Lung (tissue), 12 donors: ENCODE measurements around the gene ASIC2. TPM values are rescaled to one million over a fixed set of nuclear protein-coding genes. Genes with fewer than 3 reads are reported as not detected.

ENCODE experiments used
- ATAC-seq: fragments of 200-7000 bp; cut with Tn5 transposase; one replicate; pipeline ENCODE4 v1.9.1; 2020; ENCODE audit warnings: moderate number of reproducible peaks; ENCODE audit not compliant: insufficient read depth, low FRiP score
- DNase-seq, 3 donors: peaks; one replicate each; pipeline ENCODE4 v3.0.0-alpha.2; 2013 to 2017
- H3K27ac ChIP-seq, 2 donors: one replicate each; pipeline ENCODE4 v1.5.1; 2013; ENCODE audit warnings: mild to moderate bottlenecking in 2 of 2, moderate library complexity in 2 of 2, control low read depth in 1 of 2, inconsistent platforms in 1 of 2, low read depth in 1 of 2, low read length in 1 of 2
- H3K27me3 ChIP-seq, 3 donors: one replicate each; pipeline ENCODE4 v1.5.1; 2013; ENCODE audit warnings: low read length in 2 of 3; ENCODE audit not compliant: control insufficient read depth in 3 of 3, insufficient read depth in 3 of 3
- H3K36me3 ChIP-seq, 4 donors: one replicate each; pipeline ENCODE4 v1.5.1; 2013; ENCODE audit warnings: low read length in 4 of 4, mild to moderate bottlenecking in 1 of 4, moderate library complexity in 1 of 4; ENCODE audit not compliant: control insufficient read depth in 4 of 4, insufficient read depth in 4 of 4
- H3K4me1 ChIP-seq, 5 donors: one replicate each; pipeline ENCODE4 v1.5.1; 2013; ENCODE audit warnings: low read length in 5 of 5, mild to moderate bottlenecking in 2 of 5, moderate library complexity in 1 of 5; ENCODE audit not compliant: control insufficient read depth in 5 of 5, insufficient read depth in 5 of 5
- H3K4me3 ChIP-seq: one replicate; pipeline ENCODE4 v1.5.1; 2013; ENCODE audit warnings: mild to moderate bottlenecking, control low read depth, moderate library complexity
- H3K9ac ChIP-seq, 2 donors: one replicate each; pipeline ENCODE4 v1.5.1; 2013; ENCODE audit warnings: low read length in 2 of 2, control low read depth in 1 of 2; ENCODE audit not compliant: insufficient read depth in 1 of 2
- H3K9me3 ChIP-seq, 4 donors: one replicate each; pipeline ENCODE4 v1.5.1; 2013; ENCODE audit warnings: low read length in 3 of 4, mild to moderate bottlenecking in 1 of 4, moderate library complexity in 1 of 4; ENCODE audit not compliant: control insufficient read depth in 4 of 4, insufficient read depth in 3 of 4
- CTCF ChIP-seq: IDR thresholded peaks from 2 replicates; pipeline ENCODE4 v1.5.1; 2012; ENCODE audit warnings: mild to moderate bottlenecking; ENCODE audit errors: control extremely low read depth, extremely low read depth
- WGBS, 2 donors: extraction: QIAGEN DNeasy Blood & Tissue Kit; methylation state at CpG; one replicate each; pipeline ENCODE4 v1.1.7; 2013; 5-methylcytosine and 5-hydroxymethylcytosine counted together
- polyA plus RNA-seq, 2 donors: library from polyadenylated mRNA; stranded (reverse); fragments of 200-250 nt; gene quantifications; one replicate each; pipeline ENCODE4 v1.2.1, GENCODE V29; 2013
- total RNA-seq, 2 donors: library from RNA; depleted of rRNA in 1 of 2; stranded (reverse); fragments of >200 nt in 1 of 2; gene quantifications; one replicate each; pipeline ENCODE4 v1.2.1, GENCODE V29; 2014 to 2021
- donor health status: control.
- donor health status: control.
- donor health status: Bipolar disorder and iron deficiency.
- donor health status: healthy.
- donor health status: DM: yes; HTN: yes; CAD: no.

The ASIC2 gene
- total and polyA plus RNA-seq, 4 donors: 0.03 to 0.28 (median 0.14) TPM; not detected in 1

DNA sequence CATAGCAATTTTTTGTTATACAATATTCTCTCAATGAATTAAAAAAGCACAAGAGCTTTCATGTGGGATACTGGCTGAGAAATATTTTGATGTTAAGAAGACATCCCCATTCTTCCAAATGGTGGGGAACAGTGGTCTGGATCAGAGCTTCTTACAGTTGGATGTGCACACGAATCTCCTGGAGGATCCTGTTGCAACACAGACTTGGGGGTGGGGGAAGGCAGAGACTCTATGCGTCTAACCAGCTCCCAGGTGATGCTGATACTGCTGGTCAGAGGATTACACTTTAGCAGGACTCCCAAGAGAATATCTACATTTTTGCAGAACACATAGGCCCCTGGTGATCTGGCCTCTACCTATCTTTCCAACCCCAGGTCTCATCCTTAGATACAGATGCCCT lies 193.2 kb downstream of the ASIC2 start:
- 76 to 83% methylated on average over 2 of the region's 2 CpGs for WGBS, 2 donors
- Histone ChIP-seq H3K27ac (no peak overlapping the region), H3K4me1 (no peaks in the 10 kb centered on the region), H3K36me3 (no peaks in the 10 kb centered on the region), H3K9me3 (no peaks in the 10 kb centered on the region), H3K9ac (no peak overlapping the region), H3K4me3 (no peak overlapping the region), H3K27me3 (peaks cover 0 to 5% (median 0%) of the 10 kb centered on the region in 3 donors)
- DNase-seq (no peak), ATAC-seq (no peak)
- TF ChIP-seq CTCF: no peak

- 81 to 87% methylated on average over 6 of the region's 6 CpGs for WGBS, 2 donors
- Histone ChIP-seq H3K27ac (no peak overlapping the region), H3K36me3 (no peaks in the 10 kb centered on the region), H3K27me3 (peaks cover 0 to 5% (median 0%) of the 10 kb centered on the region in 3 donors), H3K9ac (no peak overlapping the region), H3K4me1 (no peaks in the 10 kb centered on the region), H3K9me3 (no peaks in the 10 kb centered on the region), H3K4me3 (no peak overlapping the region)
- DNase-seq (no peak), ATAC-seq (no peak)
- no peak for TF ChIP-seq CTCF
Observed at GRCh38 chr17:33099252-33099651, 193.8 kb downstream of the ASIC2 start.

DNA sequence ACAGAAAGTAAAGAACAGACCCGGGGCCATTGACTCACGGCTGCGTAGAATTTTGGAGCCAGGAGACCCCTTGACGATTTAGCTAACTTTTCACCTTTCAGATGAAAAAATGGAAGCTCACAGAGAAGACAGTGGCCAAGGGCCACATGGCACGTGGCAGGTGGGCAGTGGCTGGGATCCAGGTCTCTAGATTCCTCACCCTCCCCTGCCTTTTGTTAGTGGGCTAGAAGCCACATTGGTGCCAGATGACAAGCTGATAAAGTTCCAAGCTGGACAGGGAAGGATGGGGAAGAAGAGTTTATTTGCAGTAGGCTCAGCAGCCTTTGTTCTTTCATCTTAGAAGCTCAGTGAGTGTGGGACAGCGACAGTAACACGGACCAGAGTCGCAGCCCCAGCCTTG lies 195.7 kb downstream of the ASIC2 start:
- no peak for DNase-seq
- no peak overlapping the region for H3K27ac ChIP-seq

More for the DNA sequence above, 195.7 kb downstream of the ASIC2 start:
- Histone ChIP-seq H3K4me3 (no peak overlapping the region), H3K9ac (no peak overlapping the region), H3K36me3 (no peaks in the 10 kb centered on the region), H3K4me1 (no peaks in the 10 kb centered on the region), H3K9me3 (no peaks in the 10 kb centered on the region), H3K27me3 (peaks cover 0 to 5% (median 0%) of the 10 kb centered on the region in 3 donors)
- no peak for TF ChIP-seq CTCF
- WGBS, 2 donors: 73 to 76% methylated on average over 8 of the region's 8 CpGs
- ATAC-seq: no peak
